K562 (cell line): ENCODE measurements around the gene FAM181B. TPM values are rescaled to one million over a fixed set of nuclear protein-coding genes. Genes with fewer than 3 reads are reported as not detected.

ENCODE experiments used
- ATAC-seq: fragments of 200-7000 bp; cut with Tn5 transposase; 3 replicates; pipeline ENCODE4 v1.9.1; 2020; ENCODE audit warnings: moderate library complexity
- BruUV-seq: library from RNA; stranded (reverse); fragments of 400-500 nt; replicated peaks from 2 replicates; lab custom pipeline; 2021; lab: Mats Ljungman, UMichigan
- CTCF ChIA-PET: fragments of 300-600 bp; formaldehyde crosslinking; extraction: SDS; loops from one replicate; lab custom pipeline; 2021; ENCODE audit warnings: low intra/inter-chr PET ratio; lab: Yijun Ruan, JAX
- POLR2A ChIA-PET: fragments of 300-600, 350-650 bp; sonication (Branson Sonifier 250); formaldehyde crosslinking; extraction: SDS; loops from one replicate; lab custom pipeline; 2021; ENCODE audit warnings: antibody characterized with exemption, inconsistent platforms; lab: Yijun Ruan, JAX
- DNase-seq, 4 experiments: peaks; one replicate each; pipeline versions ENCODE4 v3.0.0 to v3.0.0-alpha.2; 2011 to 2018; ENCODE audit warnings: low spot score in 3 of 4, mixed read lengths in 3 of 4; ENCODE audit errors: extremely low read depth in 1 of 4
- FAIRE-seq: peaks from 2 replicates; lab custom pipeline; 2011; peaks lifted over from hg19 to GRCh38; lab: Jason Lieb, UNC
- H2AFZ ChIP-seq: 2 replicates; pipeline ENCODE4 v1.6.0; 2011; ENCODE audit warnings: low read depth, low read length, control low read depth, inconsistent platforms
- H3K27ac ChIP-seq: fragments of 200-600 bp; 3 replicates; pipeline ENCODE4 v1.8.0; 2011; ENCODE audit warnings: low read depth, mild to moderate bottlenecking, control low read depth, inconsistent platforms, low read length, moderate library complexity, mixed read lengths; ENCODE audit errors: extremely low read depth
- H3K27me3 ChIP-seq, 2 experiments: fragments of 300-600 bp in 1 of 2; 2 replicates in 1 of 2; 3 replicates in 1 of 2; pipeline versions ENCODE4 v1.6.0 to v1.8.0; 2011; ENCODE audit warnings: inconsistent platforms in 2 of 2, low read length in 2 of 2, mild to moderate bottlenecking in 1 of 2, mixed read lengths in 1 of 2, moderate library complexity in 1 of 2; ENCODE audit not compliant: control insufficient read depth in 2 of 2, insufficient read depth in 2 of 2
- H3K36me3 ChIP-seq: fragments of 300-600 bp; 3 replicates; pipeline ENCODE4 v1.8.0; 2011; ENCODE audit warnings: mild to moderate bottlenecking, low read length, inconsistent platforms; ENCODE audit not compliant: control insufficient read depth, insufficient read depth
- H3K4me1 ChIP-seq, 2 experiments: fragments of 200-600 bp in 1 of 2; replicated peaks in 1 of 2; 2 replicates in 1 of 2; 3 replicates in 1 of 2; pipeline versions ENCODE4 v1.5.1 to v1.8.0; 2011; ENCODE audit warnings: inconsistent platforms in 2 of 2, low read length in 2 of 2, mild to moderate bottlenecking in 1 of 2, mixed read lengths in 1 of 2, moderate library complexity in 1 of 2; ENCODE audit not compliant: control insufficient read depth in 2 of 2, insufficient read depth in 2 of 2
- H3K4me2 ChIP-seq: 2 replicates; pipeline ENCODE4 v1.6.1; 2011; ENCODE audit warnings: low read length, control low read depth, inconsistent platforms, mixed read lengths; ENCODE audit not compliant: insufficient read depth
- H3K4me3 ChIP-seq: fragments of 200-600 bp; sonication (generic), shearing (Covaris generic); 2 replicates; pipeline ENCODE4 v1.5.1; 2016; ENCODE audit warnings: control low read depth, inconsistent platforms
- H3K79me2 ChIP-seq: fragments of 200-600 bp; 3 replicates; pipeline ENCODE4 v1.8.0; 2011; ENCODE audit warnings: low read length, inconsistent platforms; ENCODE audit not compliant: control insufficient read depth, insufficient read depth
- H3K9ac ChIP-seq, 2 experiments: 2 replicates each; pipeline versions ENCODE4 v1.6.0 to v1.6.1; 2011; ENCODE audit warnings: low read depth in 2 of 2, low read length in 2 of 2, control low read depth in 1 of 2, inconsistent platforms in 1 of 2, mild to moderate bottlenecking in 1 of 2, mixed read lengths in 1 of 2; ENCODE audit not compliant: insufficient read depth in 1 of 2
- H3K9me1 ChIP-seq: one replicate; pipeline ENCODE4 v1.6.0; 2011; ENCODE audit warnings: inconsistent platforms, mild to moderate bottlenecking, low read length, moderate library complexity; ENCODE audit not compliant: control insufficient read depth, insufficient read depth
- H3K9me3 ChIP-seq: replicated peaks from 2 replicates; pipeline ENCODE4 v1.5.1; 2011; ENCODE audit warnings: low read depth, low read length, inconsistent platforms; ENCODE audit not compliant: control insufficient read depth, insufficient read depth
- H4K20me1 ChIP-seq: replicated peaks from 2 replicates; pipeline ENCODE4 v1.6.1; 2011; ENCODE audit warnings: low read length, inconsistent platforms, mixed read lengths; ENCODE audit not compliant: control insufficient read depth, insufficient read depth
- BRD9 ChIP-seq: fragments of 450-650 bp; IDR thresholded peaks from 2 replicates; pipeline ENCODE4 v1.6.1; 2018; ENCODE audit warnings: low read depth; ENCODE audit not compliant: partially characterized antibody
- C11orf30 ChIP-seq: fragments of 450-650 bp; IDR thresholded peaks from 2 replicates; pipeline ENCODE4 v1.6.1; 2016; ENCODE audit warnings: low read depth, mild to moderate bottlenecking
- CEBPB ChIP-seq: fragments of 450-650 bp; IDR thresholded peaks from 2 replicates; pipeline ENCODE4 v1.6.1; 2016; ENCODE audit warnings: missing genetic modification characterization, missing compliant biosample characterization
- CEBPG ChIP-seq, 3 experiments: fragments of 200-800 bp in 1 of 3; sonication (Bioruptor generic) in 1 of 3; sonication (generic) in 1 of 3; formaldehyde crosslinking in 1 of 3; IDR thresholded peaks in 2 of 3; conservative IDR thresholded peaks in 1 of 3; 2 replicates each; pipeline versions ENCODE4 v1.6.1 to v1.8.0; 2016 to 2022; ENCODE audit warnings: missing compliant biosample characterization in 2 of 3, missing genetic modification characterization in 2 of 3, mild to moderate bottlenecking in 1 of 3, missing genetic modification reagents in 1 of 3
- ETV5 ChIP-seq: sonication (generic); formaldehyde crosslinking; IDR thresholded peaks from 2 replicates; pipeline ENCODE4 v1.4.0; 2020; ENCODE audit warnings: low read depth, mild to moderate bottlenecking, missing genetic modification reagents
- FOSL1 ChIP-seq: fragments of 200-800 bp; sonication (Bioruptor generic); conservative IDR thresholded peaks from 2 replicates; pipeline ENCODE4 v1.6.1; 2016; ENCODE audit warnings: missing genetic modification characterization, missing compliant biosample characterization
- GABPA ChIP-seq: fragments of 200-800 bp; sonication (Bioruptor generic); conservative IDR thresholded peaks from 2 replicates; pipeline ENCODE4 v1.6.1; 2016; ENCODE audit warnings: low read depth, missing genetic modification characterization, missing compliant biosample characterization
- L3MBTL2 ChIP-seq: fragments of 450-650 bp; IDR thresholded peaks from 2 replicates; pipeline ENCODE4 v1.6.1; 2016; ENCODE audit warnings: mild to moderate bottlenecking, moderate library complexity
- MEIS2 ChIP-seq: fragments of 450-650 bp; IDR thresholded peaks from 2 replicates; pipeline ENCODE4 v1.6.1; 2014; ENCODE audit warnings: mild to moderate bottlenecking; ENCODE audit not compliant: partially characterized antibody
- NFE2 ChIP-seq: IDR thresholded peaks from 2 replicates; pipeline ENCODE4 v1.6.1; 2014; ENCODE audit warnings: antibody characterized with exemption, low read depth
- PHB ChIP-seq: fragments of 250-450 bp; sonication (Bioruptor Pico); IDR thresholded peaks from 2 replicates; pipeline ENCODE4 v1.5.0; 2021
- TCF3 ChIP-seq: sonication (generic); formaldehyde crosslinking; IDR thresholded peaks from 2 replicates; pipeline ENCODE4 v1.4.0; 2020; ENCODE audit warnings: mild to moderate bottlenecking, missing genetic modification reagents
- WGBS: fragments of 100-300 bp; shearing (Covaris generic); methylation state at CpG from one replicate; pipeline ENCODE4 v1.1.6; 2016; ENCODE audit warnings: low coverage, mixed read lengths; ENCODE audit not compliant: insufficient coverage; ENCODE audit errors: missing lambda C conversion rate; 5-methylcytosine and 5-hydroxymethylcytosine counted together
- in situ Hi-C: fragments of 300-500 bp; cut with MboI; formaldehyde crosslinking; loops from 4 replicates; pipeline ENCODE4 v1.15.0; 2018; ENCODE audit warnings: inconsistent platforms, mixed read lengths
- intact Hi-C: fragments of 100-400 bp; cut with micrococcal nuclease; formaldehyde crosslinking; loops from 2 replicates; pipeline ENCODE4 v1.14.2; 2022
- polyA plus RNA-seq, 8 experiments: library from polyadenylated mRNA; depleted of rRNA in 4 of 8; stranded (reverse) in 5 of 8; unstranded in 3 of 8; fragments of >200 nt; fragmentation: Nextera tagmentation in 2 of 8; fragmentation: Illumina TruSeq in 1 of 8; extraction: Ambion mirVana in 2 of 8; extraction: Trizol in 1 of 8; gene quantifications; 2 replicates each; pipeline versions ENCODE4 v1.2.1 to v1.2.3, GENCODE V29; 2011 to 2014; ENCODE audit warnings: inconsistent platforms in 1 of 8, missing spikeins in 1 of 8
- total RNA-seq, 7 experiments: library from RNA; depleted of rRNA in 6 of 7; stranded (reverse); fragments of >200 nt in 6 of 7; fragmentation: Illumina TruSeq in 2 of 7; extraction: Trizol in 2 of 7; gene quantifications; 2 replicates each; pipeline versions ENCODE4 v1.2.1 to v1.2.3, GENCODE V29; 2011 to 2021; ENCODE audit warnings: low replicate concordance in 1 of 7
- TF ChIP-seq, protein P1 (sequence below), 2 experiments: fragments of 450-650 bp in 1 of 2; sonication (generic) in 1 of 2; formaldehyde crosslinking in 1 of 2; IDR thresholded peaks in 1 of 2; conservative IDR thresholded peaks in 1 of 2; 2 replicates each; pipeline versions ENCODE4 v1.6.1 to v1.8.1; 2016 to 2023; ENCODE audit warnings: mild to moderate bottlenecking in 2 of 2, moderate library complexity in 2 of 2, inconsistent platforms in 1 of 2, missing genetic modification reagents in 1 of 2
- TF ChIP-seq, protein P2 (sequence below), 2 experiments: IDR thresholded peaks in 1 of 2; conservative IDR thresholded peaks in 1 of 2; 2 replicates each; pipeline ENCODE4 v1.6.1; 2016; ENCODE audit warnings: low read depth in 2 of 2, mild to moderate bottlenecking in 1 of 2, missing compliant biosample characterization in 1 of 2, missing genetic modification characterization in 1 of 2, moderate library complexity in 1 of 2
- TF ChIP-seq, protein P3 (sequence below): sonication (generic); IDR thresholded peaks from 2 replicates; pipeline ENCODE4 v1.6.1; 2016

FAM181B gene
- total and polyA plus RNA-seq, 9 of the 15 experiments (the other 6 are each of a cell fraction or from before 2014, with no cell fraction given), result 0.01 TPM; not detected in 8

DNA sequence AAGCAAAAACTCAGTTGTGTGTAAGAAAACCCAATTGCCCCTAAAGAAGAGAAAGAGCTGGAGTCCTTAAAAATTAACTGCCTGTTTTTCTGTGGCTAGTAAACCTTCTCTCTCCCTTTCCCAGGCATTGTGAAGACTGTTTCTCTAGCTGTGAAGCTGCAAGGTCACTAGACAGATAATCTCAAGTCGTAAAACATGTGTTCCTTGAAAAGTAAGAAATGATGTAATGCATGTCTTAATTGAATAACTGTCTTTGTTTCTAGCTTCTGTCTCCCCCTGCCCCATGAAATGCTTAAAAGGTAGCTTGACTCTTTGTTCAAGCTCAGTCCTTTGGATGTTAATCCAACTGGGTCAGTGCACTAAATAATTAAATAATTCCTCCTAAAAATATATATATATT lies 29.5 kb upstream of the FAM181B start:
- intact Hi-C loops (no loop called here), in situ Hi-C loops (no loop called here)
- BruUV-seq, result no TSS peak
- H3K9me1 ChIP-seq, result no peaks in the 10 kb centered on the region
- ChIA-PET POLR2A (interaction anchor here (1.8 kb wide), 1 partner anchor 8 kb away, joined by 4 read pairs; no protein-coding TSS in a partner anchor), CTCF (no interaction called here)
- no peak overlapping the region for H3K9ac ChIP-seq
- no peaks in the 10 kb centered on the region for H3K36me3 ChIP-seq
- H3K27ac ChIP-seq, result no peak overlapping the region; the same call in 2 of the 3 replicates
- H3K79me2 ChIP-seq, result no peaks in the 10 kb centered on the region
- peaks cover 0 to 3% of the 10 kb centered on the region in 2 experiments; a peak in 1 of 5 replicates for H3K27me3 ChIP-seq
- H3K4me3 ChIP-seq, result no peak overlapping the region
- no peak overlapping the region for H3K4me2 ChIP-seq
- H3K4me1 ChIP-seq, result peaks cover 5 to 6% of the 10 kb centered on the region in 2 experiments; a peak in 2 of 5 replicates
- WGBS, result 0% methylated on average over 1 of the region's 1 CpG
- H3K9me3 ChIP-seq, result no peaks in the 10 kb centered on the region
- H4K20me1 ChIP-seq, result no peaks in the 10 kb centered on the region
- peak overlapping the region; percentile 67 for H2AFZ ChIP-seq
- DNase-seq (no peak), FAIRE-seq (no peak), ATAC-seq (peak; percentile 64)
- TF ChIP-seq, protein P1, sequence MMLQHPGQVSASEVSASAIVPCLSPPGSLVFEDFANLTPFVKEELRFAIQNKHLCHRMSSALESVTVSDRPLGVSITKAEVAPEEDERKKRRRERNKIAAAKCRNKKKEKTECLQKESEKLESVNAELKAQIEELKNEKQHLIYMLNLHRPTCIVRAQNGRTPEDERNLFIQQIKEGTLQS (IDR thresholded peaks at IDR 0.05), result peak; percentile 70; the same call in 1 of the 2 replicates
- TF ChIP-seq, protein P1 (CRISPR knock-in tag; conservative IDR thresholded peaks at IDR 0.05), result no peak
- TF ChIP-seq C11orf30, result peak; percentile 50; the same call in 1 of the 2 replicates
- no peak for TF ChIP-seq CEBPG (CRISPR knock-in tag; IDR thresholded peaks at IDR 0.05)
- TF ChIP-seq CEBPG (tag; conservative IDR thresholded peaks at IDR 0.05 in 1 of 2, IDR thresholded peaks at IDR 0.05 in 1 of 2), result 0 out of 4 replicates have a peak, but pooled peaks of 1 of the 2 experiments have one; percentile 22
- TF ChIP-seq, protein P2, sequence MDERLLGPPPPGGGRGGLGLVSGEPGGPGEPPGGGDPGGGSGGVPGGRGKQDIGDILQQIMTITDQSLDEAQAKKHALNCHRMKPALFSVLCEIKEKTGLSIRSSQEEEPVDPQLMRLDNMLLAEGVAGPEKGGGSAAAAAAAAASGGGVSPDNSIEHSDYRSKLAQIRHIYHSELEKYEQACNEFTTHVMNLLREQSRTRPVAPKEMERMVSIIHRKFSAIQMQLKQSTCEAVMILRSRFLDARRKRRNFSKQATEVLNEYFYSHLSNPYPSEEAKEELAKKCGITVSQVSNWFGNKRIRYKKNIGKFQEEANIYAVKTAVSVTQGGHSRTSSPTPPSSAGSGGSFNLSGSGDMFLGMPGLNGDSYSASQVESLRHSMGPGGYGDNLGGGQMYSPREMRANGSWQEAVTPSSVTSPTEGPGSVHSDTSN (CRISPR knock-in tag; IDR thresholded peaks at IDR 0.05; ENCODE audit: low read depth), result no peak
- TF ChIP-seq, protein P2 (tag; conservative IDR thresholded peaks at IDR 0.05; ENCODE audit: low read depth), result peak; percentile 67
- no peak for TF ChIP-seq ETV5 (CRISPR knock-in tag)
- peak; percentile 63 for TF ChIP-seq MEIS2
- TF ChIP-seq PHB (CRISPR knock-in tag), result no peak
- TF ChIP-seq GABPA (tag), result no peak
- peak; percentile 39; the same call in 1 of the 2 replicates for TF ChIP-seq CEBPB (tag)
- TF ChIP-seq L3MBTL2, result peak; percentile 30; the same call in 1 of the 2 replicates
- 0 out of 2 replicates have a peak, but pooled peaks have one; percentile 20 for TF ChIP-seq TCF3 (CRISPR knock-in tag)
- TF ChIP-seq FOSL1 (tag), result no peak
- 0 out of 2 replicates have a peak, but pooled peaks have one; percentile 16 for TF ChIP-seq NFE2
- TF ChIP-seq, protein P3, sequence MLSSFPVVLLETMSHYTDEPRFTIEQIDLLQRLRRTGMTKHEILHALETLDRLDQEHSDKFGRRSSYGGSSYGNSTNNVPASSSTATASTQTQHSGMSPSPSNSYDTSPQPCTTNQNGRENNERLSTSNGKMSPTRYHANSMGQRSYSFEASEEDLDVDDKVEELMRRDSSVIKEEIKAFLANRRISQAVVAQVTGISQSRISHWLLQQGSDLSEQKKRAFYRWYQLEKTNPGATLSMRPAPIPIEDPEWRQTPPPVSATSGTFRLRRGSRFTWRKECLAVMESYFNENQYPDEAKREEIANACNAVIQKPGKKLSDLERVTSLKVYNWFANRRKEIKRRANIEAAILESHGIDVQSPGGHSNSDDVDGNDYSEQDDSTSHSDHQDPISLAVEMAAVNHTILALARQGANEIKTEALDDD, result peak; percentile 74
- TF ChIP-seq BRD9, result no peak
